Fibroblast of peridontal ligament (primary cell): ENCODE results near the gene ST6GALNAC2.

Experiments used
- DNase-seq: peaks from one replicate; pipeline ENCODE4 v3.0.0-alpha.2; 2010; ENCODE audit errors: extremely low read depth

The ST6GALNAC2 gene

GRCh38 chr17:76599694-76600460, 14.2 kb upstream of the ST6GALNAC2 start:
- DNase-seq, result no peak

- DNase-seq, result no peak
Measured at GRCh38 chr17:76598004-76598439, 12.4 kb upstream of the ST6GALNAC2 start.

GRCh38 chr17:76597156-76598003, 11.7 kb upstream of the ST6GALNAC2 start:
- DNase-seq, result no peak

DNA sequence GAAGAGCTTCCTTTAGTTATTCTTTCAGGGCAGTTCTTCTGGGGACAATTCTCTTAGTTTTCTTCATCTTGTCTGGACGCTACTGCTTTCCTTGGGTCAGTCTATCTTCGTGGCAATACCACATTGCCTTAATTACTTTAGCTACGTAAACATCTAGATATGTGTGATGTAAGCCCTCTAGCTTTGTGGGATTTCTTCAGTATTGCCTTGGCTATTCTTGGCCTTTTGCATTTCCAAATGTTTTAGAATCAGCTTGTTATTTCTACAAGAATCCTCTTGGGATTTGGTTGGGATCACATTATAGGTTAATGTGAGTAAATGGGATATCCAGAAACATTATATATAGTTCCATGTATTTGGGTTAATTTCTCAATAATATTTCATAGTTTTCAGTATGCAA, 9.0 kb upstream of the ST6GALNAC2 start:
- peak; percentile 93 for DNase-seq

DNA sequence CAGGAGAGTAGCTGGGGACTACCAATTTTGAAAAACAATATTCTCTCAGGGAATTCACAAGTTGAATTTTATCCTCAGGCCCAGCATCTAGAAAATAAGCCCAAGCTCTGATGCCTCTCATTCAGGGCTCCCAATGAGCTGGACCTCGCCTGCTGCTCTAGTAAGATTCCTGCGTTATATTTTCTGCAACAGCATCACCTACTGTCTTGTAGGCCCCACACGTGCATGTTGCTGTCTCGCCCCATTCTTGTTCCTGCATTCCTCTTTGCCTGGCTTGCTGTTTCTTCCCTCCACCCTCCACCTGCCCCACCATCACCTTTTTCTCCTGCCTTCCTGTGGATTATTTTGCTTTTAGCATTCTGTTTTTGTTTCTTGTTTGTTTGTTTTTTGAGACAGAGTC, 8.3 kb upstream of the ST6GALNAC2 start:
- DNase-seq, result no peak

- no peak for DNase-seq
Measured at GRCh38 chr17:76593384-76593826, 7.7 kb upstream of the ST6GALNAC2 start.

- no peak for DNase-seq
Measured at GRCh38 chr17:76588182-76588581, 2.5 kb upstream of the ST6GALNAC2 start.

GRCh38 chr17:76586741-76587487, 1.3 kb upstream of the ST6GALNAC2 start:
- DNase-seq, result no peak

DNA sequence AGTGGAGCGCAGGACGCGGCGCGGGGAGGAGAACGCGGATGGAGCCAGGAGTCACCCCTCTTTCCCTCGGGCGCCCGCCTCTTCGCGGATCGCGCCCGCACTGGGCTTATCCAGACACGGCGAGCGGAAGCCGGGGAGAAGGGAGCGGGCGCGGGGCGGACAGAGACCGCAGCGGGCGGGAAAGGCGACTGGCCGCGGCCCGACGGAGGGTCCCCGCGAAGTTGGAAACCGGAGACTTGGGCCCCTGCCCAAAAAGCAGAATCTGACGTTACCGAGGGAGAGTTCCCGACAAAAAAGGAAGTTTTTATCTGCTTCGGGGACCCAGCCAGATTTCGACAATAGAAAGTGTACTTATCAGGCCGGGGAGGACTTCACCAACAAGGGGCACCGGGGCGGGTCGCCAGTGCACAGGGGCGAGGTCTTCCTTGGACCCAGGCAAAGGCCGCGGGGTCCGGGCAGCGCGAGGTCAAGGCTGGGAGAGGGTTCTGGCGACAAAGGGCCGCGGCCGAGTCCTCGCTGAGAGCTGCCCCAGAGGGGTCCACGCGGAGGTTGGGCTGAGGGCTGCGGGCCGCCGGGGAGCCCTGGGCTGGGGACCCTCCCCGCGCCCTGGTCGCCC, 519 bp downstream of the ST6GALNAC2 start:
- no peak for DNase-seq

- no peak for DNase-seq
Measured at GRCh38 chr17:76584427-76585032, 1.1 kb downstream of the ST6GALNAC2 start.

DNA sequence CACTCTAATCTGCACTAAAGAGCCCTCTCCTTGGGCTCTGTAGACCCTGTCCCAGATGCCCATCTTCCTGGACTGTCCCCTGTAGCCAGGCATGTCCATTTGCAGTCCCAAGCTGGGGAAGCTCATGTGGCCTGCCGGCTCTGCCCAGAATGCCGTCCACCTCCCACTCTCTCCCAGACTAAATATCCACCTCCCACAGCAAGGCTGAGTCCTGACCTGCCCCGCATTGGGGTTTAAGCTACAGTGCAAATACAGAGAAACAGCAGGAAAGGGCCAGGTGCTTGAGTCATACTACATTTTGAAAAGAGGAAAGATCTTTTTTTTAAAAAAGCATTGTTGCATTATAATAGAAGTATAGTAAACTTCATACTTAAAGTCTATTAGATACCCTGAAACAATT, 3.0 kb downstream of the ST6GALNAC2 start:
- no peak for DNase-seq

GRCh38 chr17:76581515-76581914, 4.1 kb downstream of the ST6GALNAC2 start:
- no peak for DNase-seq

GRCh38 chr17:76579281-76579680, 6.4 kb downstream of the ST6GALNAC2 start:
- DNase-seq, result no peak

- DNase-seq, result no peak
Measured at GRCh38 chr17:76578376-76578775, 7.3 kb downstream of the ST6GALNAC2 start.

DNA sequence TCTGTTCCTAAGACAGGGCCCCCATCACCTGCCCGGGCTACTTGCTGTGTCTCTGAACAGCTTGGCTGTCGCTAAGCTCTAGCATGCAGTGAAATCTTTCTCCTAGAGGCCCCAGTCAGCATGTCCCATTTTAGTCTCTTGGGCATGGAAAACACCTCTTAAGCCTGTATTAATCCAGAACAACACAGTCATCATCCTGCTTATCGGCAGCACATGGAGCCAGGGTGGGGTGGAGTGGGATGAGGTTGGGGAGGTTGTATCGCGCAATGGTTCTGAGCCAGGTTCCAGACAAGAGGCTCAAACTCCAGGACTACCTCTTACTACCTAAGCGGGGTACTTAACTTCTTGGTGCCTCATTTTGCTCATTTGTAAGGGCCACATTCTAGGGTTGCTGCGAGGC, 7.8 kb downstream of the ST6GALNAC2 start:
- DNase-seq, result no peak

- DNase-seq, result no peak
Measured at GRCh38 chr17:76576189-76576588, 9.5 kb downstream of the ST6GALNAC2 start.

GRCh38 chr17:76575570-76575969, 10.1 kb downstream of the ST6GALNAC2 start:
- DNase-seq, result no peak

GRCh38 chr17:76574166-76574565, 11.5 kb downstream of the ST6GALNAC2 start:
- no peak for DNase-seq

- DNase-seq, result no peak
Measured at GRCh38 chr17:76573096-76573495, 12.6 kb downstream of the ST6GALNAC2 start.

GRCh38 chr17:76572201-76572910, 13.3 kb downstream of the ST6GALNAC2 start:
- DNase-seq, result no peak
